WI38 (cell line): ENCODE data around the gene TSPAN15.

Source experiments
- H3K4me3 ChIP-seq: 2 replicates; pipeline ENCODE4 v1.5.1; 2011; ENCODE audit warnings: low read depth, mild to moderate bottlenecking, control low read depth, low read length
- CTCF ChIP-seq: IDR thresholded peaks from 2 replicates; pipeline ENCODE4 v1.5.1; 2012; ENCODE audit warnings: low read depth, mild to moderate bottlenecking, control low read depth, low read length

TSPAN15 gene

GRCh38 chr10:69417542-69417941, 33.7 kb upstream of the TSPAN15 start:
- H3K4me3 ChIP-seq = no peak overlapping the region
- no peak for TF ChIP-seq CTCF

GRCh38 chr10:69418052-69418752, 33.1 kb upstream of the TSPAN15 start:
- no peak for TF ChIP-seq CTCF
- H3K4me3 ChIP-seq = no peak overlapping the region

GRCh38 chr10:69419096-69419743, 32.0 kb upstream of the TSPAN15 start:
- TF ChIP-seq CTCF = no peak
- H3K4me3 ChIP-seq = no peak overlapping the region

- TF ChIP-seq CTCF = no peak
Measured at GRCh38 chr10:69419744-69420126, 31.5 kb upstream of the TSPAN15 start.

GRCh38 chr10:69421611-69422308, 29.5 kb upstream of the TSPAN15 start:
- H3K4me3 ChIP-seq = no peak overlapping the region
- no peak for TF ChIP-seq CTCF

More at GRCh38 chr10:69419744-69420126, 31.5 kb upstream of the TSPAN15 start:
- H3K4me3 ChIP-seq = no peak overlapping the region

- no peak for TF ChIP-seq CTCF
- H3K4me3 ChIP-seq = no peak overlapping the region
Measured at GRCh38 chr10:69422676-69423075, 28.6 kb upstream of the TSPAN15 start.

- H3K4me3 ChIP-seq = no peak overlapping the region
- no peak for TF ChIP-seq CTCF
Measured at GRCh38 chr10:69425041-69425440, 26.2 kb upstream of the TSPAN15 start.
